NCI-H774 (cell line): Measurements from ENCODE around the gene MRPL21.

Experiments
- DNase-seq: peaks from one replicate; lab custom pipeline; 2025; lab: John Stamatoyannopoulos, UW

The MRPL21 gene

GRCh38 chr11:68903288-68904247, at the start of gene MRPL21, which contains the start of gene IGHMBP2:
Gene MRPL21 (minus strand): TSS chr11:68903832. CDS start chr11:68903810, 22 bp downstream.
Gene IGHMBP2 (plus strand): TSS chr11:68903891. CDS start chr11:68903953, 62 bp downstream.
- DNase-seq = peak; percentile 88

- no peak for DNase-seq
These were observed 47.1 kb upstream of the MRPL21 start for GRCh38 chr11:68950762-68951161.

- DNase-seq = no peak
These were observed 46.6 kb upstream of the MRPL21 start for GRCh38 chr11:68950270-68950669.

GRCh38 chr11:68948935-68949334, 45.3 kb upstream of the MRPL21 start:
- no peak for DNase-seq

GRCh38 chr11:68948496-68948895, 44.9 kb upstream of the MRPL21 start:
- DNase-seq = no peak

- no peak for DNase-seq
These were observed 43.5 kb upstream of the MRPL21 start for GRCh38 chr11:68947151-68947550.

GRCh38 chr11:68946416-68947090, 42.9 kb upstream of the MRPL21 start:
- DNase-seq = no peak

GRCh38 chr11:68942751-68943271, 39.2 kb upstream of the MRPL21 start:
- DNase-seq = no peak

- no peak for DNase-seq
These were observed 38.5 kb upstream of the MRPL21 start for GRCh38 chr11:68942095-68942620.

- no peak for DNase-seq
These were observed 37.9 kb upstream of the MRPL21 start for GRCh38 chr11:68941324-68942094.

- DNase-seq = no peak
These were observed 37.2 kb upstream of the MRPL21 start for GRCh38 chr11:68940651-68941323.

- no peak for DNase-seq
These were observed 36.2 kb upstream of the MRPL21 start for GRCh38 chr11:68939583-68940555.

- DNase-seq = no peak
These were observed 35.4 kb upstream of the MRPL21 start for GRCh38 chr11:68938816-68939582.

- no peak for DNase-seq
These were observed 34.5 kb upstream of the MRPL21 start for GRCh38 chr11:68938088-68938487.

- DNase-seq = no peak
These were observed 33.3 kb upstream of the MRPL21 start for GRCh38 chr11:68936676-68937620.

- no peak for DNase-seq
These were observed 32.7 kb upstream of the MRPL21 start for GRCh38 chr11:68936358-68936636.

- no peak for DNase-seq
These were observed 32.1 kb upstream of the MRPL21 start for GRCh38 chr11:68935516-68936357.
